SIG-M5 treated with dmso at 0.1 percent for 504 hours (cell line): ENCODE measurements around the gene ZNF831.
A peak's percentile ranks its signal among the peaks of the same experiment; 100 is the strongest.

Source experiments
- DNase-seq: peaks from one replicate; lab custom pipeline; 2025; ENCODE audit not compliant: unreplicated experiment; lab: John Stamatoyannopoulos, UW

Gene ZNF831

DNA sequence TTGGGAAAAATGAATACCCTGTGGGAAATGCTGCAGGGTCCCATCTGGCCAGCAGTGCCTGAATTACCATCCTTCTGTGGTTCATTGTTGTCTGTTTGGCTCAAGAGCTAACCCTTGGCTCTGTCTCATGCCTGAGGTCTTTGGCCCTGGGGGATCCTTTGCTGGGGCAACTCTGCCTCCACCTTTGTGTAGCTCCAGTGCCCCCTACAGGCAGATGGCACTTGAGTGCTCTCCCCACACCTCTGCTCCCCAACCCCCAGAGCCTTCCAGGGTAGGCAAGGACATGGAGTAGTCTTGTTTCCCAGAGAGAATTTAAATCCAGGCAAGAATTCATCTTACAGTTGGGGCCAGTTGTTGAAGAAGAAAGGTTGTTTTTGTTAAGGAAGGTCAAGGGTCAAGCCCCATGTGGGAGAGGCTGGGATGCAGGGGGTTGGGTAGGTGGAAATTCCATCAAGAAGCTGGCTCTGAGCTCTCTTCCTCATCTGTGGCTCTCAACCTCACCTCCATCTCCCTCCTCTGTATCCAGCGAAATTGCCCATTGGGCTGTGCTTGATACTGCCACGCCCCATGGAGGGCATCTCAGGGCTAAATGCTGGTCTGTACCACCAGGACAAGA is 44.2 kb downstream of the ZNF831 start:
- DNase-seq: peak; percentile 60

GRCh38 chr20:59210186-59210585 is 46.6 kb downstream of the ZNF831 start:
- DNase-seq: no peak

DNA sequence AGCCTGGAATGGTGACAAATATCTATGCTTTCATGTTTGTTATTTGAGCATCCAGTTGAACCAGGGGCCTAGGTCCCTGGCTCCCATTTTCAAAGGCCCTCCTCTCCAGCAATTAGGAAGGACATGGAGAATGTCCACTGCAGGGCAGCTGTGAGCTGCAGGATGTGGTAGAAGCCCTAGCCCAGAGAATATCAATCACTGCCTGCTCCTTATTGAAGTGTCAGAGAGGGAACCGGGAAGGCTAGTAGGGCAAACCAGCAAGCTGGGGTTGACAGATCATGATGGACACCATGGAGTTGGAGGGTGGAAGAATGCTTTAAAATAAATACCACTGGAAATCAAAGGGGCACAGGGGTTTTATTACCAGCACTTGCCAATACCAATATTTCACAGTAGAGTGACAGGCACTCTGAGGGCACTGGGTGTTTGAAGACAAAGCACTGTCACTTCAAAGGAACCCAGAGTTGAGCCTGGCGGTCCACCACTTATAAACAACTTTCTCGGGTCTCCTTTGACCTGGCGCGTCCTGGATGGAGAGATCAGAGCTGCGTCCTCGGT is 47.7 kb downstream of the ZNF831 start:
- no peak for DNase-seq

GRCh38 chr20:59214073-59214472 is 50.5 kb downstream of the ZNF831 start:
- no peak for DNase-seq

DNA sequence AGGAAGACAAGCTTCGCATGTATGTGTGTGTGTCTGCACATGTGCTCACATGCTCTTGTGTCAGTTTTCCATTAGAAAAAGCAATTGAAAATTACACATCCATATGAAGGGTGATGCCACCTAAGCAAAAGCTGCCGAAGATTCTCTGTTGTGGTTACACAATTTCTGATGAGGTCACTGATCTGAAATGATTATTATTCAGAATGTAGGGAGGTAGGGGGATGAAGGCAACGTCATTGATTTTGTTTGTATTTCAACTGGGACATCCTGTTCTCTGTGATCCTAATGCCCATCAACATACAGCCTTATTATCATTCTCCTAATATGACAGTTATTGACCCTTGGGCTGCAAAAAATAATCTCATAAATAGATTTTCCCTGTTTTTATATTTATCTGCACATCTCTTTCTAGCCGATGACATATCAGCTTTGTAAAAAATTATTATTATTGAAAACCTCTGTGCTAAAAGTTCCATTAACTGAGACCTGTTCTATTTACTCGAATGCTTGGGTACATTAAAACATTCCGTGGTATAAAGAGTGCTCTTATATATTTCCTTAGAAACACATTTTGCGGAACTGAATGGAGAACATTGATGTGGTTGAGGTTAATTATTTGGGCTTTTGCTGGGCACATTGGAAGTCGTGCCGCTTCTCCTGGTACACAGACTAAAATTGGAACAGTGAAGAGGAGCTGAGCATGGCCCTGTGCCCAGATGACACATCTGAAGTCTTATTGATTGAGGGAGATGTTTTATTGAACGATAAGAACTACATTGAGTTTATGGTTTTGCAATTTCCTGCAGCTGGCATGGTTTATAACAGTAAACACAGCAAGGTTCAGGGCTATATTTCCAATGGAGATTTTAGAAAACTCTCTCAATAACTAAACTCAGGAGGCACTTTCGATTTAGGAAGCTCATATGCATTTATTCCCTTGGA is 51.3 kb downstream of the ZNF831 start:
- no peak for DNase-seq

DNA sequence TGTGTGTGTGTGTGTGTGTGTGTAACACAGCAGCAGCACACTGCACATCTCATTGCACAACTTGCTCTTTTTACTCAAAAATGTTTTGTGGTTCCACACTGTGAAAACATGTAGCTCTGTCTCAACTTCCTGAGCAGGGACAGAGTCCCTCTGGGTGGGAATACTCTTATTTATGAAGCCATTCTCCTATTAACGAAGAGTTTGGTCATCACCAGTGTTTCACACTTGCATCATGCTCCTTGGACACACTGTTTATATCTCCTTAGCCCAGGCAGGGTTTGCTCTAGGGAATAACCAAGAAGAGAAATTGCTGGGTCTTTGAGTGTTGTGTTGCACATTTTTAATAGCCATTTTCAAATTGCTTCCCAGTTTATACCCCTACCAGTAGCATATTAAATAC is 53.6 kb downstream of the ZNF831 start:
- DNase-seq: no peak

DNA sequence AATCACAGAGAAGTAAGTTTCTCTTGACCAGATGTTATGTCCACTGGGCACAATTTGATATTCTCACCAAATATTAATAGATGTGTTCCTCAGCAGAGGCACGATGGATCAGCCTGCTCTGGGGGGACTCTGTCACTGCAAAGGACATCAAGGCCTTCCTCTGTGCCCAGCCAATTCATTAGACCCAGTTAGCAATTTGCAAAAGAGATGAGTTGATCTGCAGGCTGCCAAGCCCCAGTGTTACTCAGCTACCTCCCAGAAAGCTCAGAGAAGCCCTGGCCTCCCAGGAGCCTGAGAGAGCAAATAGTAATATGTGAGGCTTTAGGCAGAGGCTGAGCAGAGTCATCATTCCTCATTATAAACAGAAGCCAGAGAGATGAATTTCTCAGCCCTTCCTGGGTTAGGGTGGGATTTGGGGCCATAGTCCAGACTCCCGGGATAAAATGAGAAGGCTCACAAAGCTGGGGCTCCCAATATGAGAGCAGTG is 54.2 kb downstream of the ZNF831 start:
- no peak for DNase-seq

- DNase-seq: no peak
Observed at GRCh38 chr20:59219211-59219610, 55.6 kb downstream of the ZNF831 start.

GRCh38 chr20:59220161-59220560 is 56.5 kb downstream of the ZNF831 start:
- DNase-seq: no peak

- peak; percentile 1 for DNase-seq
Observed at GRCh38 chr20:59221049-59221706, 57.6 kb downstream of the ZNF831 start.

GRCh38 chr20:59221707-59222252 is 58.2 kb downstream of the ZNF831 start:
- DNase-seq: no peak

- peak; percentile 51 for DNase-seq
Observed at GRCh38 chr20:59222253-59223181, 58.9 kb downstream of the ZNF831 start.

GRCh38 chr20:59223182-59223601 is 59.6 kb downstream of the ZNF831 start:
- DNase-seq: no peak

DNA sequence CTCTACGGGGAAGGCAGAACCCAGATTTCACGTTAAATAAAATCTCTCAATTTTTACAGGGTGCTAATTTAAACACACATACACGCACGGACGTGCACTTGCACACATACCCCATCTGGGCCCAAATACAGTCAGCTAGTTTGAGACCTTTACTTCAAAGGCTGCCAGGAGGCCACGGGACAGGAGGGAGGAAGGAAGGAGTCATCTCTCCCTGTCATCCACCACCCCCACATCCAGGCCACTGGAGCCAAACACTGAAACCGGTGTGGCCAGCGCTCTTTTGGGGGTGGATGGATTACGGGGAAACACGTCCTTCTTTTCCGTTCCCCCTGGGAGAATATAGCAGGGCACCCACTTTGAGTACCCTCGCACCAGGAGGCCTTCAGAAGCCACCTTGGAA is 60.1 kb downstream of the ZNF831 start:
- DNase-seq: no peak

DNA sequence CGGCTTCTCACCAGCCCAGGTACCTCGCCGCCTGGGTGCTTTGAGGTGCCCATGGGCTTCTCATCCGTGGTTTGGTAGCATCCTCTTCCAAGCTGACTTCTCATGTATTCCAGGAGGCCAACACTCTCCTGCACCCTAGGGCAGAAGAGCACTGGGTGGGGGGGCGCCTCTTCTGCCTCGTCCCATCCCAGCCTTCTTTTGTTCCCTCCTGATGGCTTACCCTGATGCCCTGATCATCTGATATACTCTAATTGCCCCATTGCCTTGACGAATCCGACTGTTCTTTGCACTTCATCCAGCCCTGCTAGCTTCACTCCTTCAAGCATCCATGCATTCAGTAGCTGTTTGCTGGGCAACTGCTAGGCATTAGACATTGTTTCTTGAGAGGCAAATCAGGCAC is 60.6 kb downstream of the ZNF831 start:
- no peak for DNase-seq

- DNase-seq: no peak
Observed at GRCh38 chr20:59230385-59230784, 66.8 kb downstream of the ZNF831 start.

DNA sequence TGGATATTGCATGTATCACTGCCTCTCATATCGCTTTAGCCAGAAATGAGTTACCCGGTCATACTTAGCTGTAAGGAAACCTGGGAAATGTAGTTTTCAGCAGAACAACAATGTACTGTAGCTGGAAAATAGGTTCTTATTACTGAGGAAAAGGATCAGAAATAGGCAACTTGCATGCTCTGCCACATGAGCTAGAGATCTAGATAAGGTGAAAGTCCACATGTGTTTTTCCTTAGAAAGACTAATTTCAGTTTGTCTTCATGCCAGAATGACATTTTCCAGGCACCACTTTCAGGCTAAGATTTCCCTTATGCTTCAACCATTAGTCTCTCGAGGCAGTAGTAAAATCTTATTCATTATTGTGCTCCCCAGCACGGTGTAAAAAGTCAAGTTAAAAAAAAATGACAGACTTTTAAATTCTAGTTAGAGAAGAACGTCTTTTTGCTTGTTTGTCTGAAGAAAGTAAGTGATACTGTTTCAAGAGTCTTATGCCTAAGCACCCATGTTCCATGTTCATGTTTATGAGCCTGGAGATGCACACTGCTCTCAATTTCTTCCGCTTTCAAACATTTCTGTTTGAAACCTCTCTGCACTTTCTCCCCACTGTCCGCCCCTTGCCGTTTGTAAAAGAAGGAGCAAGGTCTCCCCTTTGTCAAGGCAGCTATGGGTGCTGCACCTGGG is 67.6 kb downstream of the ZNF831 start:
- DNase-seq: no peak

- DNase-seq: no peak
Observed at GRCh38 chr20:59232618-59233017, 69.0 kb downstream of the ZNF831 start.

DNA sequence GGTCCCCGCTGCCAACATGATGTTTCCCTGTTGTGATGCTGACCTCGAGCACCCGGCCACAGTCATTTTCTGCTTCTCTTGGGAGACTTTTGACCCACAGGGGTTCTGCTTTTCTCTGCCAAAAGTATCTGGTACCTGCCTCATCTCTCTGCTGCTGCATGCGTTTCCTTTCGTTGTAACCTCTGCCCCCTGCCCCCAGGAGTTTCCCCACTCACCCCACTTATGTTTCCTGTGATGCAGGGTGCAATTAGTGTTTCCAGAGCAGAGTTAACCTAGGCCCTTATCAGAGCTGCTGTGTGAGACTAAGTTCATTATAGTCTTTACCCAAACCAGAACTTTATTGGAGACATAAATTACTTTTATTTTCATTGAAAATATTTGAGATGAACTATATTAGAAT is 71.6 kb downstream of the ZNF831 start:
- DNase-seq: no peak
